Gastroesophageal sphincter (tissue), 4 donors: ENCODE measurements around the gene CNNM3. TPM values are rescaled to one million over a fixed set of nuclear protein-coding genes. Genes with fewer than 3 reads are reported as not detected.
A peak's percentile ranks its signal among the peaks of the same experiment; 100 is the strongest.
"Not testable (repeated sequence)": the region's sequence is repeated elsewhere in the genome, so short reads cannot be mapped to it uniquely, and the experiment has no call there.

ENCODE experiments used
- ATAC-seq: fragments of 150-250 bp; one replicate; pipeline ENCODE4 v1.9.1; 2016; ENCODE audit warnings: mild to moderate bottlenecking, moderate library complexity
- H3K27ac ChIP-seq, 4 donors: fragments of 200-600 bp; sonication (generic) in 3 of 4; 1 replicate in 3 of 4; 2 replicates in 1 of 4; pipeline ENCODE4 v1.5.1; 2016 to 2019
- H3K27me3 ChIP-seq: fragments of 200-600 bp; sonication (generic); one replicate; pipeline ENCODE4 v1.5.1; 2019
- H3K36me3 ChIP-seq, 2 donors: fragments of 200-600 bp; sonication (generic); one replicate each; pipeline ENCODE4 v1.5.1; 2019; ENCODE audit warnings: control low read depth in 1 of 2
- H3K4me1 ChIP-seq, 3 donors: fragments of 200-600 bp; sonication (generic); 1 replicate in 2 of 3; 2 replicates in 1 of 3; pipeline ENCODE4 v1.5.1; 2016 to 2019; ENCODE audit warnings: control low read depth in 2 of 3
- H3K4me3 ChIP-seq, 2 donors: fragments of 200-600 bp; sonication (generic); one replicate each; pipeline ENCODE4 v1.5.1; 2019; ENCODE audit warnings: mild to moderate bottlenecking in 1 of 2, moderate library complexity in 1 of 2
- H3K9me3 ChIP-seq, 3 donors: fragments of 200-600 bp; sonication (generic); one replicate each; pipeline ENCODE4 v1.5.1; 2017 to 2019; ENCODE audit warnings: control low read depth in 2 of 3
- CTCF ChIP-seq, 4 experiments: fragments of 200-600 bp in 2 of 4; fragments of 450-650 bp in 2 of 4; sonication (generic) in 1 of 4; IDR thresholded peaks; one replicate each; pipeline ENCODE4 v1.5.1; 2017 to 2019; ENCODE audit warnings: antibody characterized with exemption in 4 of 4, mild to moderate bottlenecking in 2 of 4, moderate library complexity in 2 of 4
- EP300 ChIP-seq: sonication (generic); formaldehyde crosslinking; IDR thresholded peaks from one replicate; pipeline ENCODE4 v1.6.1; 2017; ENCODE audit warnings: antibody characterized with exemption, mild to moderate bottlenecking
- POLR2A ChIP-seq, 2 donors: fragments of 450-650 bp; IDR thresholded peaks; one replicate each; pipeline ENCODE4 v1.6.1; 2017; ENCODE audit warnings: antibody characterized with exemption in 2 of 2, mild to moderate bottlenecking in 2 of 2, moderate library complexity in 1 of 2
- POLR2AphosphoS5 ChIP-seq: sonication (generic); formaldehyde crosslinking; IDR thresholded peaks from one replicate; pipeline ENCODE4 v1.6.1; 2017; ENCODE audit warnings: antibody characterized with exemption
- WGBS, 2 donors: methylation state at CpG; one replicate each; pipeline ENCODE4 v1.1.5; 2018; ENCODE audit warnings: low coverage in 1 of 2; 5-methylcytosine and 5-hydroxymethylcytosine counted together
- total RNA-seq, 4 donors: library from RNA; depleted of rRNA; stranded (reverse); fragments of >200 nt; gene quantifications; one replicate each; pipeline ENCODE4 v1.1.0, GENCODE V29; 2016

CNNM3 gene
- total RNA-seq, 4 donors from 2014 or later, result 10.4 to 21.6 (median 18.9) TPM

- 0 to 18% methylated on average over 1 to 4 of the region's 11 CpGs for WGBS, 2 donors
- H3K27me3 ChIP-seq, result no peaks in the 10 kb centered on the region
- H3K27ac ChIP-seq, result peak overlapping the region; percentile 41 to 100 (median 89)
- no peaks in the 10 kb centered on the region for H3K9me3 ChIP-seq
- TF ChIP-seq EP300 (no peak), POLR2A (IDR thresholded peaks at IDR 0.05) (no peak), CTCF (IDR thresholded peaks at IDR 0.05) (no peak), POLR2AphosphoS5 (peak; percentile 49)
- peak overlapping the region in 1 of 2 donors; percentile 82 for H3K4me3 ChIP-seq
- H3K36me3 ChIP-seq, result peaks cover 0 to 47% of the 10 kb centered on the region in 2 donors
- ATAC-seq, result no peak
- H3K4me1 ChIP-seq, result peaks cover 0 to 92% (median 22%) of the 10 kb centered on the region in 3 donors
Measured at GRCh38 chr2:96859099-96859649, 43.1 kb downstream of the CNNM3 start.

GRCh38 chr2:96859681-96860064 is 43.6 kb downstream of the CNNM3 start:
- TF ChIP-seq POLR2A (IDR thresholded peaks at IDR 0.05) (no peak), CTCF (IDR thresholded peaks at IDR 0.05) (no peak), EP300 (no peak), POLR2AphosphoS5 (no peak)
- no peak for ATAC-seq
- H3K27ac ChIP-seq, result peak overlapping the region; percentile 41 to 100 (median 89)
- WGBS, 2 donors, result 27% methylated on average over 3 of the region's 4 CpGs; no CpG with 5 or more reads in 1 of the 2 donors
- peaks cover 0 to 49% of the 10 kb centered on the region in 2 donors for H3K36me3 ChIP-seq
- H3K4me1 ChIP-seq, result peaks cover 0 to 92% (median 22%) of the 10 kb centered on the region in 3 donors
- no peaks in the 10 kb centered on the region for H3K27me3 ChIP-seq
- H3K4me3 ChIP-seq, result no peak overlapping the region
- no peaks in the 10 kb centered on the region for H3K9me3 ChIP-seq

GRCh38 chr2:96860065-96861029 is 44.3 kb downstream of the CNNM3 start:
- H3K27ac ChIP-seq, result peak overlapping the region; percentile 41 to 100 (median 89)
- H3K4me1 ChIP-seq, result peaks cover 0 to 92% (median 22%) of the 10 kb centered on the region in 3 donors
- no peak for ATAC-seq
- no peaks in the 10 kb centered on the region for H3K27me3 ChIP-seq
- no peak overlapping the region for H3K4me3 ChIP-seq
- WGBS, 2 donors, result no CpG with 5 or more reads among the region's 38 CpGs
- TF ChIP-seq EP300, result no peak
- peaks cover 0 to 56% of the 10 kb centered on the region in 2 donors for H3K36me3 ChIP-seq
- no peaks in the 10 kb centered on the region for H3K9me3 ChIP-seq

GRCh38 chr2:96861074-96861473 is 45.0 kb downstream of the CNNM3 start:
- WGBS, 2 donors, result no CpG with 5 or more reads among the region's 17 CpGs
- Histone ChIP-seq H3K27me3 (no peaks in the 10 kb centered on the region), H3K27ac (peak overlapping the region in 3 of 4 donors; percentile 84 to 100 (median 94)), H3K4me3 (no peak overlapping the region), H3K4me1 (peaks cover 0 to 92% (median 25%) of the 10 kb centered on the region in 3 donors), H3K9me3 (no peaks in the 10 kb centered on the region), H3K36me3 (peaks cover 0 to 63% of the 10 kb centered on the region in 2 donors)
- no peak for ATAC-seq
- TF ChIP-seq POLR2A (IDR thresholded peaks at IDR 0.05), result no peak
- TF ChIP-seq POLR2AphosphoS5, result no peak

- Histone ChIP-seq H3K4me1 (peaks cover 0 to 97% (median 39%) of the 10 kb centered on the region in 3 donors), H3K36me3 (peaks cover 0 to 80% of the 10 kb centered on the region in 2 donors), H3K27ac (peak overlapping the region in 3 of 4 donors; percentile 100)
- H3K9me3 ChIP-seq, H3K4me3 ChIP-seq, ATAC-seq, H3K27me3 ChIP-seq: not testable (repeated sequence)
- WGBS, 2 donors, result 73 to 85% methylated on average over 4 of the region's 4 CpGs
Measured at GRCh38 chr2:96863056-96863455, 47.0 kb downstream of the CNNM3 start.

GRCh38 chr2:96863575-96864342 is 47.7 kb downstream of the CNNM3 start:
- Histone ChIP-seq H3K27ac (peak overlapping the region in 3 of 4 donors; percentile 100), H3K4me1 (peaks cover 0 to 91% (median 37%) of the 10 kb centered on the region in 3 donors), H3K9me3 (no peaks in the 10 kb centered on the region), H3K4me3 (no peak overlapping the region), H3K36me3 (peaks cover 0 to 80% of the 10 kb centered on the region in 2 donors), H3K27me3 (no peaks in the 10 kb centered on the region)
- 80% methylated on average over 1 of the region's 19 CpGs; no CpG with 5 or more reads in 1 of the 2 donors for WGBS, 2 donors
- no peak for ATAC-seq
- TF ChIP-seq POLR2AphosphoS5, result no peak
- TF ChIP-seq EP300, result no peak
- TF ChIP-seq POLR2A (IDR thresholded peaks at IDR 0.05), result no peak
- no peak for TF ChIP-seq CTCF (IDR thresholded peaks at IDR 0.05)
